HepG2 (cell line): Measurements from ENCODE around the gene NDST1. TPM values are rescaled to one million over a fixed set of nuclear protein-coding genes. Genes with fewer than 3 reads are reported as not detected.

Experiments
- ATAC-seq: fragments of 200-7000 bp; cut with Tn5 transposase; 3 replicates; pipeline ENCODE4 v1.9.1; 2020; ENCODE audit warnings: mild to moderate bottlenecking, moderate library complexity
- BruUV-seq: library from RNA; stranded (reverse); fragments of 400-500 nt; replicated peaks from 2 replicates; lab custom pipeline; 2021; lab: Mats Ljungman, UMichigan
- CTCF ChIA-PET: fragments of 300-600 bp; formaldehyde crosslinking; extraction: SDS; loops from one replicate; lab custom pipeline; 2021; ENCODE audit warnings: low total read pairs, inconsistent platforms, low intra/inter-chr PET ratio; lab: Yijun Ruan, JAX
- POLR2A ChIA-PET: fragments of 350-600 bp; sonication (Branson Sonifier 250); formaldehyde crosslinking; loops from one replicate; lab custom pipeline; 2020; ENCODE audit warnings: antibody characterized with exemption, inconsistent platforms; lab: Yijun Ruan, JAX
- DNase-seq: peaks from one replicate; pipeline ENCODE4 v3.0.0-alpha.2; 2015; ENCODE audit warnings: low spot score
- FAIRE-seq: peaks from 3 replicates; lab custom pipeline; 2011; peaks lifted over from hg19 to GRCh38; lab: Jason Lieb, UNC
- H2AFZ ChIP-seq: one replicate; pipeline ENCODE4 v1.6.1; 2011; ENCODE audit warnings: low read length, inconsistent platforms
- H3K27ac ChIP-seq: fragments of 300-600 bp; 3 replicates; pipeline ENCODE4 v1.8.0; 2011; ENCODE audit warnings: mixed run types, mild to moderate bottlenecking, mixed read lengths, low read length, inconsistent platforms; ENCODE audit not compliant: insufficient read depth; ENCODE audit errors: extremely low read length
- H3K27me3 ChIP-seq, 2 experiments: fragments of 200-600 bp in 1 of 2; 2 replicates in 1 of 2; 3 replicates in 1 of 2; pipeline versions ENCODE4 v1.6.0 to v1.8.0; 2011; ENCODE audit warnings: low read length in 2 of 2, mild to moderate bottlenecking in 2 of 2, moderate library complexity in 2 of 2, inconsistent platforms in 1 of 2; ENCODE audit not compliant: insufficient read depth in 2 of 2, control insufficient read depth in 1 of 2
- H3K36me3 ChIP-seq, 2 experiments: fragments of 200-600 bp in 1 of 2; replicated peaks in 1 of 2; 2 replicates in 1 of 2; 3 replicates in 1 of 2; pipeline versions ENCODE4 v1.5.1 to v1.8.0; 2011; ENCODE audit warnings: low read length in 2 of 2, inconsistent platforms in 1 of 2; ENCODE audit not compliant: insufficient read depth in 2 of 2, control insufficient read depth in 1 of 2
- H3K4me1 ChIP-seq: 2 replicates; pipeline ENCODE4 v1.5.1; 2012; ENCODE audit warnings: low read length, inconsistent platforms; ENCODE audit not compliant: insufficient read depth
- H3K4me2 ChIP-seq: 2 replicates; pipeline ENCODE4 v1.6.0; 2011; ENCODE audit warnings: low read depth, low read length, inconsistent platforms
- H3K4me3 ChIP-seq, 3 experiments: fragments of 200-600 bp in 1 of 3; sonication (generic), shearing (Covaris generic) in 1 of 3; replicated peaks in 1 of 3; 2 replicates each; pipeline ENCODE4 v1.5.1; 2011 to 2016; ENCODE audit warnings: low read length in 3 of 3, inconsistent platforms in 2 of 3, low read depth in 2 of 3, mild to moderate bottlenecking in 2 of 3, control low read depth in 1 of 3, mixed read lengths in 1 of 3; ENCODE audit not compliant: insufficient read depth in 1 of 3
- H3K79me2 ChIP-seq: one replicate; pipeline ENCODE4 v1.6.1; 2011; ENCODE audit warnings: low read length, inconsistent platforms; ENCODE audit not compliant: insufficient read depth
- H3K9ac ChIP-seq: 2 replicates; pipeline ENCODE4 v1.6.0; 2011; ENCODE audit warnings: mild to moderate bottlenecking, low read depth, low read length, inconsistent platforms; ENCODE audit not compliant: insufficient read depth
- H3K9me3 ChIP-seq: 2 replicates; pipeline ENCODE4 v1.5.1; 2012; ENCODE audit warnings: mild to moderate bottlenecking, low read length
- H4K20me1 ChIP-seq: 2 replicates; pipeline ENCODE4 v1.6.0; 2011; ENCODE audit warnings: inconsistent platforms, mild to moderate bottlenecking, low read length, moderate library complexity; ENCODE audit not compliant: insufficient read depth
- CREM ChIP-seq, 2 experiments: sonication (generic) in 1 of 2; formaldehyde crosslinking in 1 of 2; IDR thresholded peaks; 2 replicates each; pipeline versions ENCODE4 v1.4.0 to v1.6.1; 2016 to 2020; ENCODE audit warnings: antibody characterized with exemption in 1 of 2, mild to moderate bottlenecking in 1 of 2, missing genetic modification reagents in 1 of 2
- HES4 ChIP-seq: sonication (generic); formaldehyde crosslinking; IDR thresholded peaks from 2 replicates; pipeline ENCODE4 v1.9.0; 2021; ENCODE audit warnings: mild to moderate bottlenecking, missing genetic modification reagents, borderline replicate concordance
- JUNB ChIP-seq: sonication (generic); formaldehyde crosslinking; IDR thresholded peaks from 2 replicates; pipeline ENCODE4 v1.8.0; 2022; ENCODE audit warnings: missing genetic modification reagents, mild to moderate bottlenecking, borderline replicate concordance
- MYNN ChIP-seq: sonication (generic); formaldehyde crosslinking; IDR thresholded peaks from 2 replicates; pipeline ENCODE4 v1.4.0; 2020; ENCODE audit warnings: mild to moderate bottlenecking, low read depth, missing genetic modification reagents
- RERE ChIP-seq: IDR thresholded peaks from 2 replicates; pipeline ENCODE4 v1.6.1; 2016; ENCODE audit warnings: low read depth, missing genetic modification reagents, missing compliant biosample characterization
- RFX5 ChIP-seq: IDR thresholded peaks from 2 replicates; pipeline ENCODE4 v1.6.1; 2011; ENCODE audit warnings: low read depth, low read length, improper control_type of control experiment
- SPEN ChIP-seq: sonication (generic); formaldehyde crosslinking; IDR thresholded peaks from 2 replicates; pipeline ENCODE4 v1.5.1; 2020; ENCODE audit warnings: low read depth, mild to moderate bottlenecking, missing genetic modification reagents
- TBP ChIP-seq: sonication (generic); formaldehyde crosslinking; IDR thresholded peaks from 2 replicates; pipeline ENCODE4 v1.5.0; 2020; ENCODE audit warnings: missing genetic modification reagents
- TEAD3 ChIP-seq: optimal IDR thresholded peaks from 2 replicates; pipeline ENCODE3; 2016; ENCODE audit warnings: borderline replicate concordance
- ZFP1 ChIP-seq: IDR thresholded peaks from 2 replicates; pipeline ENCODE4 v1.6.1; 2016
- ZNF10 ChIP-seq: sonication (generic); formaldehyde crosslinking; IDR thresholded peaks from 2 replicates; pipeline ENCODE4 v1.4.0; 2020; ENCODE audit warnings: mild to moderate bottlenecking, low read depth, missing genetic modification reagents, borderline replicate concordance
- ZNF230 ChIP-seq: sonication (generic); formaldehyde crosslinking; IDR thresholded peaks from 2 replicates; pipeline ENCODE4 v1.4.0; 2020; ENCODE audit warnings: mild to moderate bottlenecking, missing genetic modification reagents
- ZNF253 ChIP-seq: sonication (generic); formaldehyde crosslinking; IDR thresholded peaks from 2 replicates; pipeline ENCODE4 v1.8.0; 2022; ENCODE audit warnings: mild to moderate bottlenecking, missing genetic modification reagents, borderline replicate concordance
- ZNF33B ChIP-seq: sonication (generic); formaldehyde crosslinking; IDR thresholded peaks from 2 replicates; pipeline ENCODE4 v1.5.1; 2020; ENCODE audit warnings: mild to moderate bottlenecking, missing genetic modification reagents
- ZNF691 ChIP-seq: sonication (generic); formaldehyde crosslinking; IDR thresholded peaks from 2 replicates; pipeline ENCODE4 v1.4.0; 2020; ENCODE audit warnings: missing genetic modification reagents, low read depth, mild to moderate bottlenecking, borderline replicate concordance
- ZUFSP ChIP-seq: sonication (generic); formaldehyde crosslinking; IDR thresholded peaks from 2 replicates; pipeline ENCODE4 v1.9.0; 2021; ENCODE audit warnings: missing genetic modification reagents, mild to moderate bottlenecking, borderline replicate concordance
- WGBS: methylation state at CpG from one replicate; pipeline ENCODE4 v1.1.6; 2017; ENCODE audit warnings: low lambda C conversion rate; 5-methylcytosine and 5-hydroxymethylcytosine counted together
- in situ Hi-C: cut with HindIII; loops from 2 replicates; pipeline ENCODE4 v1.10.0; 2017; ENCODE audit warnings: low pct_unique_long_range_greater_than_20kb; ENCODE audit not compliant: extremely low pct_ligation_motif_present
- intact Hi-C: fragments of 100-400 bp; cut with micrococcal nuclease; formaldehyde crosslinking; loops from one replicate; pipeline ENCODE4 v1.10.0; 2022; ENCODE audit not compliant: unreplicated experiment
- polyA plus RNA-seq, 8 experiments: library from polyadenylated mRNA; depleted of rRNA in 3 of 8; stranded (reverse) in 7 of 8; unstranded in 1 of 8; fragments of >200 nt; fragmentation: Illumina TruSeq in 4 of 8; extraction: Trizol in 4 of 8; gene quantifications; 2 replicates each; pipeline versions ENCODE4 v1.2.1 to v1.2.3, GENCODE V29; 2011 to 2016; ENCODE audit warnings: low read depth in 4 of 8, missing spikeins in 1 of 8, mixed read lengths in 1 of 8; ENCODE audit not compliant: insufficient read depth in 1 of 8
- total RNA-seq, 5 experiments: library from RNA; depleted of rRNA; stranded (reverse); fragments of >200 nt; fragmentation: Illumina TruSeq; extraction: Trizol; gene quantifications; 2 replicates each; pipeline ENCODE4 v1.2.3, GENCODE V29; 2016; ENCODE audit warnings: low read depth in 1 of 5
- TF ChIP-seq, protein P1 (sequence below): sonication (generic); formaldehyde crosslinking; IDR thresholded peaks from 2 replicates; pipeline ENCODE4 v1.8.0; 2022; ENCODE audit warnings: missing genetic modification reagents, mild to moderate bottlenecking, inconsistent platforms, borderline replicate concordance

Gene NDST1
- total and polyA plus RNA-seq, 2 of the 13 experiments (the other 11 are each of a cell fraction or from before 2014, with no cell fraction given): 23.8 to 26.2 TPM

DNA sequence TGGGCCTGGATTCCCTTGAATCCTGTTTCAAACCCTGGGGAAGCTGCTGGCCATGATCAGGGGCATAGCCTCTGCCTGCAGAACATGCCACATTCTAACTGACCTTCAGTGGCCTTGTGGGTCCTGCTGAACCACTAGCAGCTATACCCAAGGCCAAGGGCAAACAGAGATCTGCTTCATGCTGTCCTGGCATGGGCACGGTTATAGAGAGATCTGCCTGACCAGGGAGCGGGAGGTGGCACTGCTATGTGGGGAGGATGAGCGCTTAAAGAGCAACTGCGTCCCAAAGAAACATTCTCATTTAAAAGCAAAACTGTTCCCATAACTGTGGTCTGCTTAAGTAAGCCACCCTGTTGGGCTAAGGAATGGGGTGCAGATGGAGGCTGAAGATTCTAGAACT, 96.1 kb downstream of the NDST1 start:
- H3K4me1 ChIP-seq: peaks cover 18% of the 10 kb centered on the region
- ATAC-seq (no peak), DNase-seq (no peak), FAIRE-seq (no peak)
- no TSS peak for BruUV-seq
- H3K27ac ChIP-seq: no peak overlapping the region
- H3K27me3 ChIP-seq: peaks cover 4 to 19% of the 10 kb centered on the region in 2 experiments; a peak in 3 of 5 replicates
- CTCF ChIA-PET: no interaction called here
- H3K4me3 ChIP-seq: no peak overlapping the region
- 47% methylated on average over 3 of the region's 4 CpGs for WGBS
- in situ Hi-C loops (no loop called here), intact Hi-C loops (no loop called here)
- no peak overlapping the region for H3K9ac ChIP-seq
- H2AFZ ChIP-seq: no peak overlapping the region
- no peaks in the 10 kb centered on the region for H4K20me1 ChIP-seq
- H3K36me3 ChIP-seq: no peaks in the 10 kb centered on the region
- H3K79me2 ChIP-seq: no peaks in the 10 kb centered on the region
- no peak overlapping the region for H3K4me2 ChIP-seq
- POLR2A ChIA-PET: no interaction called here
- no peaks in the 10 kb centered on the region for H3K9me3 ChIP-seq
- TF ChIP-seq, protein P1, sequence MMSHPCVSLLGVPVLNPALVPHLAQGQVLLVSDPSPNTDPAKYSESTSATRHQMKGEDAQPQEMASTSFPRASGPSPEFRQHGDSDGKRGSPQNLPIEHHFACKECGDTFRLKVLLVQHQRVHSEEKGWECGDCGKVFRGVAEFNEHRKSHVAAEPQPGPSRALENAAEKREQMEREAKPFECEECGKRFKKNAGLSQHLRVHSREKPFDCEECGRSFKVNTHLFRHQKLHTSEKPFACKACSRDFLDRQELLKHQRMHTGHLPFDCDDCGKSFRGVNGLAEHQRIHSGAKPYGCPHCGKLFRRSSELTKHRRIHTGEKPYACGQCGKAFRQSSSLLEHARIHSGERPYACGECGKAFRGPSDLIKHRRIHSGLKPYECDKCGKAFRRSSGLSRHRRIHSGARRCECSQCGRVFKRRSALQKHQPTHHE (CRISPR knock-in tag): no peak
- TF ChIP-seq TEAD3: no peak
- no peak for TF ChIP-seq ZNF230 (CRISPR knock-in tag)
- no peak for TF ChIP-seq MYNN (CRISPR knock-in tag)
- TF ChIP-seq TBP (CRISPR knock-in tag): no peak
- TF ChIP-seq JUNB (CRISPR knock-in tag): no peak
- no peak for TF ChIP-seq ZNF10
- no peak for TF ChIP-seq SPEN (CRISPR knock-in tag)
- TF ChIP-seq HES4 (CRISPR knock-in tag): no peak
- TF ChIP-seq ZNF33B: no peak
- TF ChIP-seq ZNF253: no peak
- no peak for TF ChIP-seq ZFP1 (CRISPR knock-in tag)
- TF ChIP-seq ZNF691 (CRISPR knock-in tag): no peak
- TF ChIP-seq RFX5: no peak
- no peak for TF ChIP-seq ZUFSP
- TF ChIP-seq CREM (IDR thresholded peaks at IDR 0.05): no peak
- no peak for TF ChIP-seq CREM (CRISPR knock-in tag; IDR thresholded peaks at IDR 0.05)
- no peak for TF ChIP-seq RERE (CRISPR knock-in tag)
